Stomach (tissue), 19 donors: ENCODE data around the gene TGM2. TPM values are rescaled to one million over a fixed set of nuclear protein-coding genes. Genes with fewer than 3 reads are reported as not detected.

Experiments used
- DNase-seq, 2 donors: peaks; one replicate each; pipeline versions ENCODE4 v3.0.0 to v3.0.0-alpha.2; 2013 to 2019
- H3K27ac ChIP-seq, 5 donors: fragments of 200-600 bp in 4 of 5; sonication (generic) in 4 of 5; one replicate each; pipeline ENCODE4 v1.5.1; 2013 to 2019; ENCODE audit warnings: mild to moderate bottlenecking in 1 of 5, moderate library complexity in 1 of 5
- H3K27me3 ChIP-seq, 3 donors: fragments of 200-600 bp; sonication (generic); one replicate each; pipeline ENCODE4 v1.5.1; 2017 to 2019; ENCODE audit warnings: mixed run types in 1 of 3
- H3K36me3 ChIP-seq, 4 donors: fragments of 200-600 bp; sonication (generic); 1 replicate in 3 of 4; 2 replicates in 1 of 4; pipeline ENCODE4 v1.5.1; 2016 to 2019
- H3K4me1 ChIP-seq, 4 donors: fragments of 200-600 bp; sonication (generic); one replicate each; pipeline ENCODE4 v1.5.1; 2016 to 2019
- H3K4me3 ChIP-seq, 4 donors: fragments of 200-600 bp; sonication (generic) in 3 of 4; one replicate each; pipeline ENCODE4 v1.5.1; 2016 to 2019; ENCODE audit warnings: mild to moderate bottlenecking in 1 of 4
- H3K9me3 ChIP-seq, 4 donors: fragments of 200-600 bp; sonication (generic); one replicate each; pipeline ENCODE4 v1.5.1; 2016 to 2019
- EP300 ChIP-seq: sonication (generic); formaldehyde crosslinking; IDR thresholded peaks from one replicate; pipeline ENCODE4 v1.6.1; 2017; ENCODE audit warnings: antibody characterized with exemption
- POLR2A ChIP-seq, 4 donors: fragments of 450-650 bp; IDR thresholded peaks; one replicate each; pipeline ENCODE4 v1.6.1; 2016; ENCODE audit warnings: antibody characterized with exemption in 4 of 4, control low read depth in 2 of 4, mild to moderate bottlenecking in 1 of 4, moderate library complexity in 1 of 4
- POLR2AphosphoS5 ChIP-seq, 3 donors: sonication (generic); formaldehyde crosslinking; IDR thresholded peaks; one replicate each; pipeline ENCODE4 v1.6.1; 2016; ENCODE audit warnings: antibody characterized with exemption in 3 of 3
- WGBS, 5 donors: extraction: QIAGEN DNeasy Blood & Tissue Kit in 3 of 5; methylation state at CpG; one replicate each; pipeline versions ENCODE4 v1.1.5 to v1.1.7; 2013 to 2018; 5-methylcytosine and 5-hydroxymethylcytosine counted together
- intact Hi-C: fragments of 100-400 bp; cut with DNase I; formaldehyde crosslinking; loops from one replicate; pipeline ENCODE4 v1.15.1; 2023; ENCODE audit warnings: low total_unique reads
- long read RNA-seq, 10 donors: transcript quantifications; one replicate each; lab custom pipeline, GENCODE V29; 2026
- polyA plus RNA-seq, 3 donors: library from polyadenylated mRNA; stranded (reverse); fragments of 200-250 nt; gene quantifications; one replicate each; pipeline ENCODE4 v1.2.3, GENCODE V29; 2013
- total RNA-seq, 5 donors: library from RNA; depleted of rRNA; stranded (reverse); fragments of >200 nt; gene quantifications; one replicate each; pipeline versions ENCODE4 v1.1.0 to v1.2.3, GENCODE V29; 2014 to 2016
- TF ChIP-seq, protein P1 (sequence below), 7 experiments: fragments of 450-650 bp in 4 of 7; fragments of 200-600 bp in 3 of 7; sonication (generic) in 3 of 7; IDR thresholded peaks; one replicate each; pipeline ENCODE4 v1.5.1; 2016 to 2019; ENCODE audit warnings: antibody characterized with exemption in 7 of 7, control low read depth in 2 of 7, mild to moderate bottlenecking in 1 of 7
- donor health status: healthy with polysubstance abuse.
- donor health status: Bipolar disorder and iron deficiency.
- donor health status: healthy.

TGM2 gene
- 100 to 1,000 TPM in 1 of 5 donors, 10 to 100 TPM in 4; 27.8 to 195 (median 44.3) TPM for total RNA-seq
- polyA plus RNA-seq, result 10 to 100 TPM; 16.2 to 28.0 (median 25.1) TPM
- long read RNA-seq, donor 1, full-length matches to known transcripts, result 3 of 3 reads
- long read RNA-seq, donor 1, partial matches to known transcripts, result 0 of 3 reads
- long read RNA-seq, donor 1, other reads (novel, unspliced or antisense), result 0 of 3 reads
- long read RNA-seq, donor 2, full-length matches to known transcripts, result 15 of 21 reads
- long read RNA-seq, donor 2, partial matches to known transcripts, result 6 of 21 reads
- long read RNA-seq, donor 2, other reads (novel, unspliced or antisense), result 0 of 21 reads
- long read RNA-seq, donor 3, partial matches to known transcripts, result 0 of 1 reads
- long read RNA-seq, donor 3, other reads (novel, unspliced or antisense), result 0 of 1 reads
- long read RNA-seq, donor 4, result 0 reads
- long read RNA-seq, donor 5, full-length matches to known transcripts, result 10 of 32 reads
- long read RNA-seq, donor 5, partial matches to known transcripts, result 22 of 32 reads
- long read RNA-seq, donor 5, other reads (novel, unspliced or antisense), result 0 of 32 reads
- long read RNA-seq, donor 6, full-length matches to known transcripts, result 8 of 40 reads
- long read RNA-seq, donor 6, partial matches to known transcripts, result 27 of 40 reads
- long read RNA-seq, donor 6, other reads (novel, unspliced or antisense), result 5 of 40 reads
- long read RNA-seq, donor 7, full-length matches to known transcripts, result 9 of 28 reads
- long read RNA-seq, donor 7, partial matches to known transcripts, result 19 of 28 reads
- long read RNA-seq, donor 7, other reads (novel, unspliced or antisense), result 0 of 28 reads
- long read RNA-seq, donor 8, full-length matches to known transcripts, result 3 of 9 reads
- long read RNA-seq, donor 8, partial matches to known transcripts, result 6 of 9 reads
- long read RNA-seq, donor 8, other reads (novel, unspliced or antisense), result 0 of 9 reads
- long read RNA-seq, donor 9, full-length matches to known transcripts, result 3 of 16 reads
- long read RNA-seq, donor 9, partial matches to known transcripts, result 13 of 16 reads
- long read RNA-seq, donor 9, other reads (novel, unspliced or antisense), result 0 of 16 reads
- long read RNA-seq, donor 10, full-length matches to known transcripts, result 5 of 24 reads
- long read RNA-seq, donor 10, partial matches to known transcripts, result 19 of 24 reads
- long read RNA-seq, donor 10, other reads (novel, unspliced or antisense), result 0 of 24 reads

DNA sequence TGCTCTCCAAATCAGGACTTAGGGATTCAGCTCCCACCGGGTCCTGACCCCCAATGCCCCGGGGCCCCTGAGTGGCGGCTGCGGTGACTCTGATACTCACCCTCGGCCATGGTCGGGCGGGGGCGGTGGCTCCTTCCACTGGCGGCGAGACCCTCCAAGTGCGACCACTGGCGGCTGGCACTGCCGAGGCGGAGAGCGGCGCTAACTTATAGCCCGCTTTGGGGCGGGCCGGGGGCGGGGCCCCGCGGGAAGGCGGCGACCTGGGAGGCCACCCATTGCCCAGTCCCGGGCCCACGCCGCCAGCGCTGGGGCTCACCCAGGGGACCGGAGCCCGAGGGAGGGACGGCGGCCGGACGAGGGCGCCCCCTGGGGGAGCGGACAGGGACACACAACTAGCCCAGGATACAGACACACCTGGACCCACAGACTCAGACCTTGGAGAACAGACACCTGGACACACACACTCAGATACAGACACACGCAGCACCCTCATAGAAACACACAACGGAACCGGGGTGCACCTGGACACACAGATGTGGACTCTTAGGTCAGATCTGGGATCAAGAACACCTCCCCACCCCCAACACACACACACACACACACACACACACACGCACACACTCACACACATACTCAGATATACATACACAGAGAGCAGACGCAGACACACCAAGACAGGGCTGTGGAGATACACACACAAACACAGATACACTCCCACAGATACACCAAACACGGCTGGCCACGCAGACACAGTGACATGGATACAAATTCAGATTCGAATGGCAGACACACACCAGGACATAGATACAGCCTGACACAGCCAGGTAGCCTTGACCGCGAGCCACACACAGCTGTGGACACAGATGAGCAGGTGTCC, at the start of gene TGM2:
Gene TGM2, minus strand, starts transcription at position 182 of the 877 bp plus-strand sequence. Its CDS starts 72 bp downstream, at position 110.
- Histone ChIP-seq H3K27me3 (no peaks in the 10 kb centered on the region), H3K36me3 (peaks cover 0 to 12% (median 6%) of the 10 kb centered on the region in 4 donors), H3K9me3 (no peaks in the 10 kb centered on the region), H3K4me1 (peaks cover 29 to 93% (median 54%) of the 10 kb centered on the region in 4 donors), H3K27ac (peak within 1 kb of the TSS; percentile 31 to 85 (median 73)), H3K4me3 (peak within 1 kb of the TSS; percentile 46 to 56 (median 54))
- intact Hi-C loops, result loop anchor here (5.0 kb wide), 1 partner anchor 93 kb away; no protein-coding TSS in a partner anchor
- WGBS, 5 donors, result 10 to 13% (median 11%) methylated on average over 16 to 46 of the region's 46 CpGs
- peak; percentile 87 to 94 for DNase-seq
- TF ChIP-seq POLR2AphosphoS5 (IDR thresholded peaks at IDR 0.05) (peak in 2 of 3 donors; percentile 8 to 75), EP300 (no peak), POLR2A (IDR thresholded peaks at IDR 0.05) (no peak)
- TF ChIP-seq, protein P1, sequence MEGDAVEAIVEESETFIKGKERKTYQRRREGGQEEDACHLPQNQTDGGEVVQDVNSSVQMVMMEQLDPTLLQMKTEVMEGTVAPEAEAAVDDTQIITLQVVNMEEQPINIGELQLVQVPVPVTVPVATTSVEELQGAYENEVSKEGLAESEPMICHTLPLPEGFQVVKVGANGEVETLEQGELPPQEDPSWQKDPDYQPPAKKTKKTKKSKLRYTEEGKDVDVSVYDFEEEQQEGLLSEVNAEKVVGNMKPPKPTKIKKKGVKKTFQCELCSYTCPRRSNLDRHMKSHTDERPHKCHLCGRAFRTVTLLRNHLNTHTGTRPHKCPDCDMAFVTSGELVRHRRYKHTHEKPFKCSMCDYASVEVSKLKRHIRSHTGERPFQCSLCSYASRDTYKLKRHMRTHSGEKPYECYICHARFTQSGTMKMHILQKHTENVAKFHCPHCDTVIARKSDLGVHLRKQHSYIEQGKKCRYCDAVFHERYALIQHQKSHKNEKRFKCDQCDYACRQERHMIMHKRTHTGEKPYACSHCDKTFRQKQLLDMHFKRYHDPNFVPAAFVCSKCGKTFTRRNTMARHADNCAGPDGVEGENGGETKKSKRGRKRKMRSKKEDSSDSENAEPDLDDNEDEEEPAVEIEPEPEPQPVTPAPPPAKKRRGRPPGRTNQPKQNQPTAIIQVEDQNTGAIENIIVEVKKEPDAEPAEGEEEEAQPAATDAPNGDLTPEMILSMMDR (IDR thresholded peaks at IDR 0.05), result peak in 5 of 7 experiments; percentile 85 to 95 (median 89)

DNA sequence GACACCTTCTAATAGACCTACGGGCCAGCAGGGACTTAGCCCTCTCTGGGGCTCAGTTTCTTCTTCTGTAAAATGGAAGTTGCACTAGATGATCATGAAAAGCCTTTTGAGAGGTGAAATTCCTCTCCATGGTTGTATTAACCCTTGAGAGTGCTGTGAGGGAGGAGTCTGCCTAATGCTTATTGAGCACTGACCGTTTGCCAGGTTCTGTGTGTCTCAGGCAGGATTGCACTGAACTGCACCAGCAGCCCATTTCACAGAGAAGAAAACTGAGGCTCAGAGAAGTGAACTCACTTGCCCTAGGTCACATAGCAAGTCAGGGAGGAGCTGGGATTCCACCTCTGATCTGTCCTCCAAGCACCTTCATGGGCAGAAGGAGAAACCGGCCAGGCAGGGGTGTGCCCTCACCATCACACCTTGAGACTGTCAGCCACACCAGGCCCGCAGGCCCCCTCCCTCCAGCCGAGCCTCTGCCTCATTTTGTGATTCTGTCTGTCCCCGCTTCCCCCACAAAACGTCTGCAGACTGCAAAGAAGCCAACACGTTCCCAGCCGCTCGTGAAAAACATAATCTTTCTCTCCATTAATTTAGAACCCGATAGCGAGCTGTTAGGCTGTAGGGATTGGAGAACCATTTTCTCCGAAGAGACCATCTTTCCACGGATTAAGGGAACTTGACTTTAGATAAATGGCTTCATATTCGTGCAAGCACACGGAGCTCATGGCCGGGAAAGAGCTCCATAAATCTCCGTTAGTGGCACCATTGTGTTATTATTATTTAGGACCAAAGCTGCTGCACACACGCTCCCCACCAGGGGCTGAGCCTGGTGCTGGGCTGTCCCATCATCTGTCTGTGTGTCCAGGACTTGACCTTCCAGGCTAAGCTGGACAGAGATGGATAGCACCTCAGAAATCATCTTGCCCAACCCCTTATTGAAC, 49.5 kb upstream of the TGM2 start:
- DNase-seq, result no peak
- TF ChIP-seq, protein P1 (IDR thresholded peaks at IDR 0.05), result no peak
- TF ChIP-seq EP300 (no peak), POLR2A (IDR thresholded peaks at IDR 0.05) (no peak), POLR2AphosphoS5 (IDR thresholded peaks at IDR 0.05) (no peak)
- no peaks in the 10 kb centered on the region for H3K27me3 ChIP-seq
- intact Hi-C loops, result no loop called here
- H3K4me1 ChIP-seq, result peaks cover 0 to 9% (median 0%) of the 10 kb centered on the region in 4 donors
- no peak overlapping the region for H3K27ac ChIP-seq
- no peaks in the 10 kb centered on the region for H3K9me3 ChIP-seq
- no peak overlapping the region for H3K4me3 ChIP-seq
- WGBS, 5 donors, result 63 to 67% (median 64%) methylated on average over 19 of the region's 19 CpGs
- H3K36me3 ChIP-seq, result peaks cover 0 to 4% (median under 1%) of the 10 kb centered on the region in 4 donors

DNA sequence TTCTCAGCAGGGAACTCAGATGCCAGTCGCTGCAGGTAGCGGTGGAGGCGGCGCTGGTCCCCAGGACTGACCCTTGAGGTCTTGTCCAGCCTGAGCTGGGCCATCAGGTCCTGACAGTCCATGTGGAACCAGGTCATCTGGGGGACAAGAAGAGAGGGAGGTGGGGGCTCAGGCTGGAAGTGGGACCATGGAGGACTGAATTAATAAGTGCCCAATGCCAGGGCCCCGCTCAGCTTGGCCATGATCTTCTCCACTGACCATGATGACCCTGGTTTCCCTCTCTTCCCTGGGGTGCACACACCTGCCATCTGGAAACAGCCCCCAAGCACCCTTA, 48.5 kb upstream of the TGM2 start:
- intact Hi-C loops, result no loop called here
- H3K36me3 ChIP-seq, result peaks cover 0 to 4% (median 0%) of the 10 kb centered on the region in 4 donors
- H3K4me1 ChIP-seq, result peaks cover 0 to 9% (median 2%) of the 10 kb centered on the region in 4 donors
- H3K27me3 ChIP-seq, result no peaks in the 10 kb centered on the region
- no peak overlapping the region for H3K27ac ChIP-seq
- no peaks in the 10 kb centered on the region for H3K9me3 ChIP-seq
- H3K4me3 ChIP-seq, result no peak overlapping the region
- no peak for DNase-seq
- TF ChIP-seq, protein P1 (IDR thresholded peaks at IDR 0.05), result no peak
- TF ChIP-seq EP300, result no peak
- no peak for TF ChIP-seq POLR2A (IDR thresholded peaks at IDR 0.05)
- no peak for TF ChIP-seq POLR2AphosphoS5 (IDR thresholded peaks at IDR 0.05)
- WGBS, 5 donors, result 89 to 100% (median 92%) methylated on average over 2 to 5 of the region's 5 CpGs
